Measurements from ENCODE around the gene NYNRIN.

DNA sequence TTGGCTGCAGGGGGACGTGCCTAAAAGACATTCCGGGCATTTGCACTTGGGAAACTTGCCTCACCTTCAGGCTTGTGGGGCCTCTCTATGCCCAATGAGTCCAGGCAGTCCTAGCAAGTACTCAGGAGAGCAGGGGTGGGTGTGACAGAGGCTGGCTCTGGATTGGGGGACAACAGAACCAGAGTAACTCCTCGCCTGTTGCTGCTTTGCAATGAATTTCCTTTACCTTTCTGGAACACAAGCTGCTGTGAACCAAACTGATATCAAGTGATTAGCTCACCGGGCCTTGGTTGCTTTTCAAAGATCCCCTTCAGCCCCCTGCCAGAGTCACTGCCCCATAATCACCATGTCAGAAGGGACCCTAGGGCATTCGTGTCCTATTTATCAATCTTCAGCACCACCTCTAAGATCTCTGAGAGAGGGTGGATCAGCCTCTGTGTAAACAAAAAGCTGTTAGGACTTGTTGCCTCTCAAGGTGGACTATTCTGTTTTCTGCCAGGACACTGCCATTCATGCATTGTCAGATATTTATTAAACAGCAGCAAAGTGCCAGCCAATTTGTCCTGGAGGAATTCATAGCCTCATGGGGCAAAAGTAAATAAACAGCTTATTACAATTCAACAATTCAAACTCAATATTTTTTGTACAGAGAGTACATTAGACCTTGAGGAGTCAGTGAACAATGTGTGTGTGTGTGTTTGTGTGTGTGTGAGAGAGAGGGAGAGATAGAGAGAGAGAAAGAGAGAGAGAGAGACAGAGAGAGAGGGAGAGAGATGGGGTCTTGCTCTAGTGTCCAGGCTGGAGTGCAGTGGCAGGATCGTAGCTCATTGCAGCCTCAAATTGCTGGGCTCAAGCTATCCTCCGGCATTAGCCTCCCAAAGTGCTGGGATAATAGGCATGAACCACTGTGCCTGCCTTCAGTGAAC is 19.6 kb upstream of the NYNRIN start:
- TF ChIP-seq MXI1 (IDR thresholded peaks at IDR 0.05; ENCODE audit: borderline replicate concordance, low read depth, low read length): no peak
- no peak for TF ChIP-seq USF2 (IDR thresholded peaks at IDR 0.05; ENCODE audit: low read depth, low read length)
- TF ChIP-seq SMC3 (IDR thresholded peaks at IDR 0.05; ENCODE audit: low read depth, low read length): no peak
- TF ChIP-seq, protein P1, sequence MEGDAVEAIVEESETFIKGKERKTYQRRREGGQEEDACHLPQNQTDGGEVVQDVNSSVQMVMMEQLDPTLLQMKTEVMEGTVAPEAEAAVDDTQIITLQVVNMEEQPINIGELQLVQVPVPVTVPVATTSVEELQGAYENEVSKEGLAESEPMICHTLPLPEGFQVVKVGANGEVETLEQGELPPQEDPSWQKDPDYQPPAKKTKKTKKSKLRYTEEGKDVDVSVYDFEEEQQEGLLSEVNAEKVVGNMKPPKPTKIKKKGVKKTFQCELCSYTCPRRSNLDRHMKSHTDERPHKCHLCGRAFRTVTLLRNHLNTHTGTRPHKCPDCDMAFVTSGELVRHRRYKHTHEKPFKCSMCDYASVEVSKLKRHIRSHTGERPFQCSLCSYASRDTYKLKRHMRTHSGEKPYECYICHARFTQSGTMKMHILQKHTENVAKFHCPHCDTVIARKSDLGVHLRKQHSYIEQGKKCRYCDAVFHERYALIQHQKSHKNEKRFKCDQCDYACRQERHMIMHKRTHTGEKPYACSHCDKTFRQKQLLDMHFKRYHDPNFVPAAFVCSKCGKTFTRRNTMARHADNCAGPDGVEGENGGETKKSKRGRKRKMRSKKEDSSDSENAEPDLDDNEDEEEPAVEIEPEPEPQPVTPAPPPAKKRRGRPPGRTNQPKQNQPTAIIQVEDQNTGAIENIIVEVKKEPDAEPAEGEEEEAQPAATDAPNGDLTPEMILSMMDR (conservative IDR thresholded peaks at IDR 0.05; ENCODE audit: low read depth, low read length): no peak
- TF ChIP-seq POLR2A (IDR thresholded peaks at IDR 0.05; ENCODE audit: low read depth, low read length): no peak
- TF ChIP-seq RCOR1 (IDR thresholded peaks at IDR 0.05; ENCODE audit: insufficient replicate concordance, low read length): no peak
- TF ChIP-seq CEBPB (IDR thresholded peaks at IDR 0.05; ENCODE audit: low read depth, low read length): no peak
- no peak for TF ChIP-seq CHD1 (IDR thresholded peaks at IDR 0.05; ENCODE audit: low read depth, low read length)
- TF ChIP-seq FOS (IDR thresholded peaks at IDR 0.05; ENCODE audit: low read depth, low read length): no peak
- TF ChIP-seq MAFK (IDR thresholded peaks at IDR 0.05; ENCODE audit: low read depth, low read length): no peak

Measured in IMR-90 (cell line).